ENCODE measurements around the gene PIGM.

Gene PIGM

GRCh38 chr1:160004001-160004400, 27.8 kb downstream of the PIGM start:
- Histone ChIP-seq H3K4me3 (replicated peaks; ENCODE audit: insufficient read depth, low read length) (no peak overlapping the region), H3K27me3 (ENCODE audit: insufficient read depth, poor library complexity, severe bottlenecking) (peaks cover 12% of the 10 kb centered on the region), H3K27ac (replicated peaks) (no peak overlapping the region)
- no peak for TF ChIP-seq CTCF (IDR thresholded peaks at IDR 0.05; ENCODE audit: insufficient read depth, low read length)
- TF ChIP-seq GABPA (IDR thresholded peaks at IDR 0.05; ENCODE audit: low read depth): no peak
- no peak for TF ChIP-seq POLR2AphosphoS5 (IDR thresholded peaks at IDR 0.05; ENCODE audit: low read depth)
- no peak for TF ChIP-seq REST (IDR thresholded peaks at IDR 0.05; ENCODE audit: insufficient replicate concordance, low read depth)
- TF ChIP-seq SPI1 (IDR thresholded peaks at IDR 0.05; ENCODE audit: borderline replicate concordance, low read depth): no peak
- no peak for DNase-seq (ENCODE audit: low read depth in 1 of 2, low spot score in 1 of 2)

GRCh38 chr1:160001440-160001839, 30.4 kb downstream of the PIGM start:
- DNase-seq (ENCODE audit: low read depth in 1 of 2, low spot score in 1 of 2): no peak
- Histone ChIP-seq H3K27ac (replicated peaks) (no peak overlapping the region), H3K4me3 (replicated peaks; ENCODE audit: insufficient read depth, low read length) (no peak overlapping the region), H3K27me3 (ENCODE audit: insufficient read depth, poor library complexity, severe bottlenecking) (peaks cover 14% of the 10 kb centered on the region)
- no peak for TF ChIP-seq GABPA (IDR thresholded peaks at IDR 0.05; ENCODE audit: low read depth)
- no peak for TF ChIP-seq POLR2AphosphoS5 (IDR thresholded peaks at IDR 0.05; ENCODE audit: low read depth)
- no peak for TF ChIP-seq REST (IDR thresholded peaks at IDR 0.05; ENCODE audit: insufficient replicate concordance, low read depth)
- no peak for TF ChIP-seq SPI1 (IDR thresholded peaks at IDR 0.05; ENCODE audit: borderline replicate concordance, low read depth)
- no peak for TF ChIP-seq CTCF (IDR thresholded peaks at IDR 0.05; ENCODE audit: insufficient read depth, low read length)

- no peak for DNase-seq (ENCODE audit: low read depth in 1 of 2, low spot score in 1 of 2)
- TF ChIP-seq POLR2AphosphoS5 (IDR thresholded peaks at IDR 0.05; ENCODE audit: low read depth) (no peak), REST (IDR thresholded peaks at IDR 0.05; ENCODE audit: insufficient replicate concordance, low read depth) (no peak)
- Histone ChIP-seq H3K4me3 (replicated peaks; ENCODE audit: insufficient read depth, low read length) (no peak overlapping the region), H3K27me3 (ENCODE audit: insufficient read depth, poor library complexity, severe bottlenecking) (peaks cover 14% of the 10 kb centered on the region), H3K27ac (replicated peaks) (no peak overlapping the region)
These were observed 32.6 kb downstream of the PIGM start for GRCh38 chr1:159999204-159999603.

- Histone ChIP-seq H3K4me3 (replicated peaks; ENCODE audit: insufficient read depth, low read length) (no peak overlapping the region), H3K27me3 (ENCODE audit: insufficient read depth, poor library complexity, severe bottlenecking) (peaks cover 14% of the 10 kb centered on the region), H3K27ac (replicated peaks) (no peak overlapping the region)
- TF ChIP-seq POLR2AphosphoS5 (IDR thresholded peaks at IDR 0.05; ENCODE audit: low read depth) (no peak), CTCF (IDR thresholded peaks at IDR 0.05; ENCODE audit: insufficient read depth, low read length) (no peak), REST (IDR thresholded peaks at IDR 0.05; ENCODE audit: insufficient replicate concordance, low read depth) (no peak), SPI1 (IDR thresholded peaks at IDR 0.05; ENCODE audit: borderline replicate concordance, low read depth) (no peak), GABPA (IDR thresholded peaks at IDR 0.05; ENCODE audit: low read depth) (no peak)
- no peak for DNase-seq (ENCODE audit: low read depth in 1 of 2, low spot score in 1 of 2)
These were observed 35.1 kb downstream of the PIGM start for GRCh38 chr1:159996653-159997052.
